ENCODE data around the gene MYT1.

The MYT1 gene

GRCh38 chr20:64258071-64258823, 94.0 kb downstream of the MYT1 start:
- no peak overlapping the region for H3K4me3 ChIP-seq (ENCODE audit: low read length)
- no peak for DNase-seq (ENCODE audit: low read depth)
- TF ChIP-seq CTCF (IDR thresholded peaks at IDR 0.05; ENCODE audit: insufficient read depth, low read depth, low read length, missing control alignments): no peak

- no peak overlapping the region for H3K4me3 ChIP-seq (ENCODE audit: low read length)
- DNase-seq (ENCODE audit: low read depth): no peak
- no peak for TF ChIP-seq CTCF (IDR thresholded peaks at IDR 0.05; ENCODE audit: insufficient read depth, low read depth, low read length, missing control alignments)
Measured at GRCh38 chr20:64260239-64260638, 96.0 kb downstream of the MYT1 start.

- no peak for DNase-seq (ENCODE audit: low read depth)
- TF ChIP-seq CTCF (IDR thresholded peaks at IDR 0.05; ENCODE audit: insufficient read depth, low read depth, low read length, missing control alignments): no peak
- no peak overlapping the region for H3K4me3 ChIP-seq (ENCODE audit: low read length)
Measured at GRCh38 chr20:64261138-64261537, 96.9 kb downstream of the MYT1 start.

GRCh38 chr20:64264091-64264490, 99.8 kb downstream of the MYT1 start:
- DNase-seq (ENCODE audit: low read depth): no peak
- TF ChIP-seq CTCF (IDR thresholded peaks at IDR 0.05; ENCODE audit: insufficient read depth, low read depth, low read length, missing control alignments): no peak
- no peak overlapping the region for H3K4me3 ChIP-seq (ENCODE audit: low read length)

GRCh38 chr20:64265201-64265600, 100.9 kb downstream of the MYT1 start:
- DNase-seq (ENCODE audit: low read depth): no peak
- no peak for TF ChIP-seq CTCF (IDR thresholded peaks at IDR 0.05; ENCODE audit: insufficient read depth, low read depth, low read length, missing control alignments)
- H3K4me3 ChIP-seq (ENCODE audit: low read length): no peak overlapping the region

- no peak overlapping the region for H3K4me3 ChIP-seq (ENCODE audit: low read length)
- no peak for TF ChIP-seq CTCF (IDR thresholded peaks at IDR 0.05; ENCODE audit: insufficient read depth, low read depth, low read length, missing control alignments)
- DNase-seq (ENCODE audit: low read depth): no peak
Measured at GRCh38 chr20:64266988-64267387, 102.7 kb downstream of the MYT1 start.

GRCh38 chr20:64268174-64268573, 103.9 kb downstream of the MYT1 start:
- no peak for TF ChIP-seq CTCF (IDR thresholded peaks at IDR 0.05; ENCODE audit: insufficient read depth, low read depth, low read length, missing control alignments)
- no peak overlapping the region for H3K4me3 ChIP-seq (ENCODE audit: low read length)
- DNase-seq (ENCODE audit: low read depth): no peak
